Measurements from ENCODE around the gene VPREB3.

VPREB3 gene

DNA sequence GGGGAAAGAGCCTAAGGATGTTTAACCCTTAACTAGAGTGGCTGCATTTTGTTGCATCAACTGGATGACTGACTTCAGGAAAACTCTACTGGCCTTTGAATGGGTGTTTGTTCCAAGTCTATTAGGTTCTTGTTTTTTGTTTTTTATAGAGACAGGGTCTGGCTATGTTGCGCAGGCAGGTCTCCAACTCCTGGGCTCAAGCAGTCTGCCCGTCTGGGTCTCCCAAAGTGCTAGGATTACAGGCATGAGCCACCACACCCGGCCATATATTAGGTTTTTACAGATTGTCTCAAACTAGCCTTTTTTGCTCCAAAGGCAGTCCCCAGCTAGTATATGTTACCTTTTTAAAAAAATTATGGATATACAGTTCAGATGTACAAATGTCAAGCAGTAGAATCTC lies 33.7 kb upstream of the VPREB3 start:
- TF ChIP-seq GATA1 (IDR thresholded peaks at IDR 0.05; ENCODE audit: low read depth, low read length) (no peak), POLR2A (IDR thresholded peaks at IDR 0.05; ENCODE audit: low read length) (no peak)
- no peak for DNase-seq

GRCh38 chr22:23787600-23787896 lies 33.3 kb upstream of the VPREB3 start:
- TF ChIP-seq POLR2A (IDR thresholded peaks at IDR 0.05; ENCODE audit: low read length) (no peak), GATA1 (IDR thresholded peaks at IDR 0.05; ENCODE audit: low read depth, low read length) (no peak)
- DNase-seq = no peak

DNA sequence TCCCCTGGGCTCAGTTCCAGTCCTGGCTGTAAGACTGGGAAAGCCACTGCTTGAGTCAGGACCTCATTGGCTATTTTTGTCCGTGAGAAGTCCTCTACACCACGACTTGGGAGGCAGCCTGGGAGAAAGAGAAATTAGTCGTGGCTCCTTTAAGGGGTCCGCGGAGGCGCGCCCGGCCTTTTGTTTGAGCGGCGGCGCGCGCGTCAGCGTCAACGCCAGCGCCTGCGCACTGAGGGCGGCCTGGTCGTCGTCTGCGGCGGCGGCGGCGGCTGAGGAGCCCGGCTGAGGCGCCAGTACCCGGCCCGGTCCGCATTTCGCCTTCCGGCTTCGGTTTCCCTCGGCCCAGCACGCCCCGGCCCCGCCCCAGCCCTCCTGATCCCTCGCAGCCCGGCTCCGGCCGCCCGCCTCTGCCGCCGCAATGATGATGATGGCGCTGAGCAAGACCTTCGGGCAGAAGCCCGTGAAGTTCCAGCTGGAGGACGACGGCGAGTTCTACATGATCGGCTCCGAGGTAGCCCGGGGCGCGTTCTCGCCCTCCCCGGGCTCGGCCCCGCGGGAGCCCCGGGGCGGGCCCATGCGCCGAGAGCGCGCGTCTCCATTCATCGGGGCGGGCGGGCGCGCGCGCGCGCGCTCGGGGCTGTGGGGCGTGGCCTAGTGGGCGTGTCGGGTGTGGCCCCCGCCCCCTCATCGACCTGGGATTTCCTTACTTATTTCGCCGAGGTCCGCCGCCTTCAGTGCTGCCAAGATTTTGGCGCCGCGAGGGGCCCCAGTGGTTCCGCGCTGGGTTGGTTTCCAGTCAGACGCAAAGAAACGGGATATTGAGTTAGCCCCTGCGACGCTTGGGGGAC lies 32.8 kb upstream of the VPREB3 start, which contains the start of gene SMARCB1:
Gene SMARCB1, plus strand, starts transcription at position 215 of the 848 bp plus-strand sequence. Its CDS starts 204 bp downstream, at position 419.
- no peak for TF ChIP-seq GATA1 (IDR thresholded peaks at IDR 0.05; ENCODE audit: low read depth, low read length)
- peak; percentile 72 for TF ChIP-seq POLR2A (IDR thresholded peaks at IDR 0.05; ENCODE audit: low read length)
- DNase-seq = peak; percentile 92 to 94

GRCh38 chr22:23786261-23786710 lies 32.1 kb upstream of the VPREB3 start:
- TF ChIP-seq GATA1 (IDR thresholded peaks at IDR 0.05; ENCODE audit: low read depth, low read length) = no peak
- TF ChIP-seq POLR2A (IDR thresholded peaks at IDR 0.05; ENCODE audit: low read length) = no peak

DNA sequence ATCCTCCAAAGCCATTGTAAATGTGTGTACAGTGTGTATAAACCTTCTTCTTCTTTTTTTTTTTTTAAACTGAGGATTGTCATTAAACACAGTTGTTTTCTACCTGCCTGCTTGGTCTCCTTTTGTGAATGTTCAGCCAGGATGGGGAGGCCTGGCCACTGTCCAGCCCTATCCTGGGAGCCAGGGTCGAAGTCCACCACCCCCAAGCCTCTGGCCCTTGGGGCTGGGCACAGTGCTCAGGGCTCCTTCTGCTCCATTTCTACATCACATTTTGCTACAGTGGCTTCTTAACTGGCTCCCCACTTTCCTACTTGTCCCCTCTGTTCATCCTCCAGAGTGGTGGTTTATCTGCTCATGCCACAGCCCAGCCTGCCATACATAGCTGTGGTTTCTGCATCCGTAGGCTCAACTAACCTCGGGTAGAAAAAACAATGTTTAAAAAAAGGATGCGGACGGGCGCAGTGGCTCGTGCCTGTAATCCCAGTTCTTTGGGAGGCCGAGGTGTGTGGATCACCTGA lies 30.0 kb upstream of the VPREB3 start:
- TF ChIP-seq GATA1 (IDR thresholded peaks at IDR 0.05; ENCODE audit: low read depth, low read length) (no peak), POLR2A (IDR thresholded peaks at IDR 0.05; ENCODE audit: low read length) (no peak)
- DNase-seq = no peak

More at GRCh38 chr22:23786261-23786710, 32.1 kb upstream of the VPREB3 start:
- no peak for DNase-seq

DNA sequence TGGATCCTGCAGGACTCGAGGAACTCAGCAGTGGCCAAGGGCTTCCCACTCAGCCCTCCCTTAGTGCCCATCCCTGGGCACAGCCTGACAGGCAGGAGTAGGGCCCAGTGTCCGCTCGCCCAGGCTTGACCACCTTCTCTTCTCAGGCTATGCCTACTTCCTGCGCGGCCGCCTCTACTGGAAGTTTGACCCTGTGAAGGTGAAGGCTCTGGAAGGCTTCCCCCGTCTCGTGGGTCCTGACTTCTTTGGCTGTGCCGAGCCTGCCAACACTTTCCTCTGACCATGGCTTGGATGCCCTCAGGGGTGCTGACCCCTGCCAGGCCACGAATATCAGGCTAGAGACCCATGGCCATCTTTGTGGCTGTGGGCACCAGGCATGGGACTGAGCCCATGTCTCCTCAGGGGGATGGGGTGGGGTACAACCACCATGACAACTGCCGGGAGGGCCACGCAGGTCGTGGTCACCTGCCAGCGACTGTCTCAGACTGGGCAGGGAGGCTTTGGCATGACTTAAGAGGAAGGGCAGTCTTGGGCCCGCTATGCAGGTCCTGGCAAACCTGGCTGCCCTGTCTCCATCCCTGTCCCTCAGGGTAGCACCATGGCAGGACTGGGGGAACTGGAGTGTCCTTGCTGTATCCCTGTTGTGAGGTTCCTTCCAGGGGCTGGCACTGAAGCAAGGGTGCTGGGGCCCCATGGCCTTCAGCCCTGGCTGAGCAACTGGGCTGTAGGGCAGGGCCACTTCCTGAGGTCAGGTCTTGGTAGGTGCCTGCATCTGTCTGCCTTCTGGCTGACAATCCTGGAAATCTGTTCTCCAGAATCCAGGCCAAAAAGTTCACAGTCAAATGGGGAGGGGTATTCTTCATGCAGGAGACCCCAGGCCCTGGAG lies 29.3 kb upstream of the VPREB3 start:
- no peak for TF ChIP-seq POLR2A (IDR thresholded peaks at IDR 0.05; ENCODE audit: low read length)
- TF ChIP-seq GATA1 (IDR thresholded peaks at IDR 0.05; ENCODE audit: low read depth, low read length) = no peak
- no peak for DNase-seq

- DNase-seq = no peak
- TF ChIP-seq GATA1 (IDR thresholded peaks at IDR 0.05; ENCODE audit: low read depth, low read length) (no peak), POLR2A (IDR thresholded peaks at IDR 0.05; ENCODE audit: low read length) (no peak)
Observed at GRCh38 chr22:23782703-23783102, 28.5 kb upstream of the VPREB3 start.

DNA sequence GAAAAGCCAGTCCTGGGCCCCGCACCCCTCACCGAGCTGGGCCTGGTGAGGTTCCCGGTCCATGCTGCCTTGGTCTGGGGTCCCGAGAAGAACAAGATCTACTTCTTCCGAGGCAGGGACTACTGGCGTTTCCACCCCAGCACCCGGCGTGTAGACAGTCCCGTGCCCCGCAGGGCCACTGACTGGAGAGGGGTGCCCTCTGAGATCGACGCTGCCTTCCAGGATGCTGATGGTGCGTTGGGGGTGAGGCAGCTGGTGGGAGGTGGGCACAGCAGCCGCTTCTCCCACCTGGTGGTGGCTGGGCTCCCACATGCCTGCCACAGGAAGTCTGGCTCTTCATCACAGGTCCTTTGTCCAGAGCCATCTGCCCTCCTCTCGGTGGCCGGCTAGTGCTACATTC lies 28.0 kb upstream of the VPREB3 start:
- TF ChIP-seq GATA1 (IDR thresholded peaks at IDR 0.05; ENCODE audit: low read depth, low read length) = no peak
- no peak for TF ChIP-seq POLR2A (IDR thresholded peaks at IDR 0.05; ENCODE audit: low read length)
- DNase-seq = no peak

- TF ChIP-seq GATA1 (IDR thresholded peaks at IDR 0.05; ENCODE audit: low read depth, low read length) (no peak), POLR2A (IDR thresholded peaks at IDR 0.05; ENCODE audit: low read length) (no peak)
- no peak for DNase-seq
Observed at GRCh38 chr22:23781511-23782183, 27.4 kb upstream of the VPREB3 start.

GRCh38 chr22:23781065-23781464 lies 26.8 kb upstream of the VPREB3 start:
- TF ChIP-seq POLR2A (IDR thresholded peaks at IDR 0.05; ENCODE audit: low read length) (no peak), GATA1 (IDR thresholded peaks at IDR 0.05; ENCODE audit: low read depth, low read length) (no peak)

DNA sequence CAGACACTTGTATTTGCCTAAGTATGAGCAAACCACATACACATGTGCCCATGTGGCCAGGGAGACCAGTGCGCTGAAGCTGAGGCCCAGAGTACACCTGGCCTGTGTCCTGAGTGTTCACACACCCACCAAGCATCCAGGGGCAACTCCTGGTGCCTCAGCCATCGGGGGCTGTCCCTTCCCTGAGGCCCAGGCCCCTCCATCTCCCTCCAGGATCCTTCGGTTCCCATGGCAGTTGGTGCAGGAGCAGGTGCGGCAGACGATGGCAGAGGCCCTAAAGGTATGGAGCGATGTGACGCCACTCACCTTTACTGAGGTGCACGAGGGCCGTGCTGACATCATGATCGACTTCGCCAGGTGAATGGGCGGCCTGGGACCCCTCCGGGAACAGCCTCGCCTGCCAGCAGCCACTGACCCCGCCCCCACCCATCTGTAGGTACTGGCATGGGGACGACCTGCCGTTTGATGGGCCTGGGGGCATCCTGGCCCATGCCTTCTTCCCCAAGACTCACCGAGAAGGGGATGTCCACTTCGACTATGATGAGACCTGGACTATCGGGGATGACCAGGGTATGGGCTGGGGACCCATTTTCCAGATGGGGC lies 26.0 kb upstream of the VPREB3 start:
- TF ChIP-seq GATA1 (IDR thresholded peaks at IDR 0.05; ENCODE audit: low read depth, low read length) = no peak
- no peak for TF ChIP-seq POLR2A (IDR thresholded peaks at IDR 0.05; ENCODE audit: low read length)
- no peak for DNase-seq

More at GRCh38 chr22:23781065-23781464, 26.8 kb upstream of the VPREB3 start:
- no peak for DNase-seq

GRCh38 chr22:23779731-23780130 lies 25.5 kb upstream of the VPREB3 start:
- no peak for DNase-seq
- TF ChIP-seq POLR2A (IDR thresholded peaks at IDR 0.05; ENCODE audit: low read length) = no peak
- no peak for TF ChIP-seq GATA1 (IDR thresholded peaks at IDR 0.05; ENCODE audit: low read depth, low read length)

DNA sequence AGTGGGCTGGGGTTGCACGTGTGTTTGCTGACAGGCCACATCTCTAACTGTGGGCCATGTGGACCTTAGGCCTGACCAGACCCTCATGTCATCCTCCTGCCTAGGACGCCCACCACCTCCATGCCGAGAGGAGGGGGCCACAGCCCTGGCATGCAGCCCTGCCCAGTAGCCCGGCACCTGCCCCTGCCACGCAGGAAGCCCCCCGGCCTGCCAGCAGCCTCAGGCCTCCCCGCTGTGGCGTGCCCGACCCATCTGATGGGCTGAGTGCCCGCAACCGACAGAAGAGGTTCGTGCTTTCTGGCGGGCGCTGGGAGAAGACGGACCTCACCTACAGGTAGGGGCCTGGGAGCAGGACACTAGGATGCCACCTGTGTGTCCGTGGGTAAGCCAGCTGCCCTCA lies 24.9 kb upstream of the VPREB3 start:
- no peak for TF ChIP-seq GATA1 (IDR thresholded peaks at IDR 0.05; ENCODE audit: low read depth, low read length)
- no peak for TF ChIP-seq POLR2A (IDR thresholded peaks at IDR 0.05; ENCODE audit: low read length)
- no peak for DNase-seq
